Mesenchymal stem cell (in vitro differentiated cells and primary cell): ENCODE results near the gene HKDC1.

ENCODE experiments used
- DNase-seq: peaks from one replicate; pipeline ENCODE4 v3.0.0-alpha.2; 2013
- H2AFZ ChIP-seq: one replicate; pipeline ENCODE4 v1.6.1; 2013; ENCODE audit warnings: low read depth, mild to moderate bottlenecking, control low read depth, inconsistent platforms, low read length, moderate library complexity
- H2AK5ac ChIP-seq: 2 replicates; pipeline ENCODE4 v1.6.1; 2013; ENCODE audit warnings: low read length, moderate library complexity, mild to moderate bottlenecking, inconsistent platforms; ENCODE audit not compliant: severe bottlenecking
- H2BK120ac ChIP-seq: one replicate; pipeline ENCODE4 v1.6.1; 2013; ENCODE audit warnings: low read depth, mild to moderate bottlenecking, inconsistent platforms, low read length, moderate library complexity
- H2BK12ac ChIP-seq, 2 experiments: one replicate each; pipeline ENCODE4 v1.6.1; 2013; ENCODE audit warnings: inconsistent platforms in 2 of 2, low read length in 2 of 2, mild to moderate bottlenecking in 2 of 2, moderate library complexity in 2 of 2, control low read depth in 1 of 2
- H2BK15ac ChIP-seq: one replicate; pipeline ENCODE4 v1.6.1; 2013; ENCODE audit warnings: mild to moderate bottlenecking, low read depth, inconsistent platforms; ENCODE audit not compliant: poor library complexity, severe bottlenecking
- H2BK5ac ChIP-seq: 2 replicates; pipeline ENCODE4 v1.6.1; 2013; ENCODE audit warnings: low read depth, mild to moderate bottlenecking, low read length, control low read depth, inconsistent platforms; ENCODE audit not compliant: poor library complexity, severe bottlenecking
- H3K14ac ChIP-seq, 2 experiments: one replicate each; pipeline ENCODE4 v1.6.1; 2013; ENCODE audit warnings: inconsistent platforms in 2 of 2, low read length in 2 of 2, control low read depth in 1 of 2, mild to moderate bottlenecking in 1 of 2, moderate library complexity in 1 of 2
- H3K18ac ChIP-seq, 2 experiments: one replicate each; pipeline ENCODE4 v1.6.1; 2013; ENCODE audit warnings: inconsistent platforms in 2 of 2, low read length in 2 of 2, control low read depth in 1 of 2, low read depth in 1 of 2, mild to moderate bottlenecking in 1 of 2
- H3K23ac ChIP-seq, 2 experiments: one replicate each; pipeline ENCODE4 v1.6.1; 2013; ENCODE audit warnings: inconsistent platforms in 2 of 2, low read length in 2 of 2, mild to moderate bottlenecking in 2 of 2, moderate library complexity in 2 of 2, control low read depth in 1 of 2
- H3K27ac ChIP-seq: 2 replicates; pipeline ENCODE4 v1.5.1; 2013; ENCODE audit warnings: mild to moderate bottlenecking, moderate library complexity, low read length, control low read depth, inconsistent platforms; ENCODE audit not compliant: poor library complexity, severe bottlenecking
- H3K27me3 ChIP-seq, 2 experiments: 2 replicates each; pipeline versions ENCODE4 v1.6.1 to v1.7.0; 2013; ENCODE audit warnings: low read length in 2 of 2, mild to moderate bottlenecking in 2 of 2, moderate library complexity in 2 of 2, control low read depth in 1 of 2, inconsistent platforms in 1 of 2; ENCODE audit not compliant: control insufficient read depth in 1 of 2, insufficient read depth in 1 of 2
- H3K36me3 ChIP-seq, 2 experiments: 2 replicates each; pipeline versions ENCODE4 v1.6.1 to v1.7.0; 2013; ENCODE audit warnings: low read length in 2 of 2, control low read depth in 1 of 2, inconsistent platforms in 1 of 2, low read depth in 1 of 2, mild to moderate bottlenecking in 1 of 2; ENCODE audit not compliant: insufficient read depth in 2 of 2, control insufficient read depth in 1 of 2
- H3K4ac ChIP-seq, 2 experiments: one replicate each; pipeline ENCODE4 v1.6.1; 2013; ENCODE audit warnings: inconsistent platforms in 2 of 2, low read length in 2 of 2, mild to moderate bottlenecking in 2 of 2, moderate library complexity in 2 of 2, control low read depth in 1 of 2, low read depth in 1 of 2
- H3K4me1 ChIP-seq: 2 replicates; pipeline ENCODE4 v1.6.1; 2013; ENCODE audit warnings: low read depth, low read length, control low read depth; ENCODE audit not compliant: control insufficient read depth, insufficient read depth
- H3K4me2 ChIP-seq: 2 replicates; pipeline ENCODE4 v1.6.1; 2013; ENCODE audit warnings: low read length, mild to moderate bottlenecking, inconsistent platforms; ENCODE audit not compliant: poor library complexity, severe bottlenecking
- H3K4me3 ChIP-seq, 2 experiments: 2 replicates each; pipeline versions ENCODE4 v1.5.1 to v1.7.0; 2013; ENCODE audit warnings: low read length in 2 of 2, mild to moderate bottlenecking in 2 of 2, control low read depth in 1 of 2, low read depth in 1 of 2; ENCODE audit not compliant: insufficient read depth in 1 of 2
- H3K79me1 ChIP-seq: replicated peaks from 2 replicates; pipeline ENCODE4 v1.6.1; 2013; ENCODE audit warnings: mild to moderate bottlenecking, control low read depth, low read length, inconsistent platforms; ENCODE audit not compliant: poor library complexity, severe bottlenecking
- H3K9ac ChIP-seq: 2 replicates; pipeline ENCODE4 v1.7.0; 2013; ENCODE audit warnings: mild to moderate bottlenecking, low read length, moderate library complexity
- H3K9me3 ChIP-seq: 2 replicates; pipeline ENCODE4 v1.7.0; 2013; ENCODE audit warnings: mild to moderate bottlenecking, low read length; ENCODE audit not compliant: control insufficient read depth
- H4K8ac ChIP-seq: one replicate; pipeline ENCODE4 v1.6.1; 2013; ENCODE audit warnings: inconsistent platforms, mild to moderate bottlenecking, low read length, moderate library complexity
- H4K91ac ChIP-seq: one replicate; pipeline ENCODE4 v1.6.1; 2013; ENCODE audit warnings: mild to moderate bottlenecking, low read length, inconsistent platforms
- WGBS: methylation state at CpG from one replicate; pipeline ENCODE4 v1.1.7; 2013; ENCODE audit warnings: mixed read lengths; 5-methylcytosine and 5-hydroxymethylcytosine counted together

HKDC1 gene

DNA sequence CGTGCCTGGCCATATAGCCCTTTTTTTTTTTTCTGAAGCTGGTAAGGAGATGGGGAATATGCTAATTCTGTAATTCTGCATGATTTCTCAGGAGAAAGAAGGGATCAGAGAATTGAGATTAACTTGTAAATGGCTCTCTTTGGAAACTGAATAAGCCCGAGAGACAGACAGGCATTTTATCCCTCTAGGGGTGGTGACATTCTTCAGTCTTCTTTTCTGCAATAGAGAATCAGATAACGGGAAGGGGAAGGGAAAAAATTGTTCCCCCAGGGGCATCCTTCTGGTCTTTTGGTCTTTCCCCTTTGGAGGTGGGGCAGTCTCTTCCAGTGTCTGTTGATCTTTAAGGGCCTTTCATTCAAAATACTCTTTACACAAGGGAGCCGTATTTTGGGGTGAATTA is 92.4 kb downstream of the HKDC1 start:
- DNase-seq: no peak
- no peak overlapping the region for H3K4me3 ChIP-seq
- no peaks in the 10 kb centered on the region for H3K36me3 ChIP-seq
- H3K9me3 ChIP-seq: no peaks in the 10 kb centered on the region
- H2AFZ ChIP-seq: no peak overlapping the region
- WGBS: 42% methylated on average over 4 of the region's 4 CpGs
- no peak overlapping the region for H2BK5ac ChIP-seq
- H3K18ac ChIP-seq: no peak overlapping the region
- no peak overlapping the region for H2BK12ac ChIP-seq
- H3K27ac ChIP-seq: no peak overlapping the region
- no peak overlapping the region for H4K91ac ChIP-seq
- H2AK5ac ChIP-seq: no peak overlapping the region
- no peaks in the 10 kb centered on the region for H3K27me3 ChIP-seq
- H4K8ac ChIP-seq: no peak overlapping the region
- no peak overlapping the region for H2BK120ac ChIP-seq
- peaks cover 3% of the 10 kb centered on the region for H3K4me1 ChIP-seq
- no peak overlapping the region for H3K14ac ChIP-seq
- H3K9ac ChIP-seq: no peak overlapping the region
- H3K4ac ChIP-seq: no peak overlapping the region
- H3K4me2 ChIP-seq: no peak overlapping the region
- H3K79me1 ChIP-seq: no peaks in the 10 kb centered on the region
- no peak overlapping the region for H2BK15ac ChIP-seq
- no peak overlapping the region for H3K23ac ChIP-seq

DNA sequence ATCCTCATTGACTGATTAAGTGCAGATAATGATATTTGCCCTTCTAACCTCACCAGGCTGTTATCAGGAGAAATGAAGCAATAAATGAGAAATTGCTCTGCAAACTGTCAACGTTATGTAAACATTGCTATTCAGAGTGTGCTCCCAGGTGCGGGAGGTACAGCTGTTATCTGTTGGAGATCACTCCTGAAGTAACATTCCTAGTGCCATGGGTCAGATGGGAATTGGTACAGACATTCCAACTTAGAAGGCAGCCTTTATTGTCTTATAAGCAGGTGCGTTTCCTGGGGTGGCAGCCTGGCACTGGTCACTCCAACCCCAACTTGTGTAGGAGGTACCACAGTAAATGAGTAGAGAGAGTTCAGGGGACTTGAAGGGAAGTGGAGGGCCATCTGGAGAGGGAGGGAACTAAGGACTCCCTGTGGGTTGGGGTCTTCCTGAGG is 95.0 kb downstream of the HKDC1 start:
- Histone ChIP-seq H2AK5ac (no peak overlapping the region), H3K4me3 (no peak overlapping the region)
- 73% methylated on average over 3 of the region's 3 CpGs for WGBS

DNA sequence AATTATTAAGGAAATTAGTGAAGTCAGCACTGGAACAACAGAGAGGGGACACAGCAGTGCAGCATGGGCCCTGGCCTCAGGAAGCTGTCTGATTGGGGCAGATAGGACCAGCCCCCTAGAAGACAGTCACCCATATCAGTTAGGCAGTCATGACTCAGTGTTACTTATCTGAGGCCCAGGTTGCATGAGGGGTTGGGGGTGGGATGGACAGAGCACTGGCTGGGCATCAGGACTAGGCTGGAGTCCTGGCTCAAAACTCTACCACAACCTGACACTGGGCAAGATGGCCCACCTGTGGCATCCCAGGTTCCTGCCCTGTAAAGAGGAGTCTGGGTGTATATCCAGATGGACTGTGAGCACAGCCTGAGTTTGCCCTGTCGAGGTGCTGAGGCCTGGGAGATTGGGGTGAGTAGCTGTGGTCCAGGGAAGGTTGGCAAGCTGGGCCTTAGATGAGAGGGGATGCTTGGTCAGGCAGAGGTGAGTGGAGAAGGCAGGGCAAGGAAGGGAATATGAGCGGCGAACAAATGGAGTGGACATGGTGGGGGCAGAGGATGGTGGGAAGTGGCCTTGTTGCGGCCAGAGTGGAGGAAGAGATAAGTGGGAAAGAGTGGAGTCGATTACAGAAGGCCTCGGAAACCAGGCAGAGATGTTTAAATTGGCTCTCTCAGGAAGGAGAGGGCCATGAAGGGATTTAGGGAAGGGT is 95.6 kb downstream of the HKDC1 start:
- H2AK5ac ChIP-seq: no peak overlapping the region
- WGBS: 62% methylated on average over 6 of the region's 6 CpGs

More for the DNA sequence above, 95.0 kb downstream of the HKDC1 start:
- no peak overlapping the region for H4K8ac ChIP-seq
- H4K91ac ChIP-seq: no peak overlapping the region
- H2BK5ac ChIP-seq: no peak overlapping the region
- no peak overlapping the region for H3K4me2 ChIP-seq
- no peak overlapping the region for H3K18ac ChIP-seq
- H3K9ac ChIP-seq: no peak overlapping the region
- H3K4ac ChIP-seq: no peak overlapping the region
- H3K14ac ChIP-seq: peak overlapping the region in 1 of 2 experiments; percentile 46
- H2BK15ac ChIP-seq: no peak overlapping the region
- H3K9me3 ChIP-seq: no peaks in the 10 kb centered on the region
- no peak overlapping the region for H3K27ac ChIP-seq
- no peaks in the 10 kb centered on the region for H3K36me3 ChIP-seq
- H3K23ac ChIP-seq: no peak overlapping the region
- H2AFZ ChIP-seq: no peak overlapping the region
- H3K79me1 ChIP-seq: no peaks in the 10 kb centered on the region
- no peaks in the 10 kb centered on the region for H3K27me3 ChIP-seq
- DNase-seq: no peak
- H2BK120ac ChIP-seq: no peak overlapping the region
- peak overlapping the region in 1 of 2 experiments; percentile 75 for H2BK12ac ChIP-seq
- H3K4me1 ChIP-seq: peaks cover 14% of the 10 kb centered on the region

DNA sequence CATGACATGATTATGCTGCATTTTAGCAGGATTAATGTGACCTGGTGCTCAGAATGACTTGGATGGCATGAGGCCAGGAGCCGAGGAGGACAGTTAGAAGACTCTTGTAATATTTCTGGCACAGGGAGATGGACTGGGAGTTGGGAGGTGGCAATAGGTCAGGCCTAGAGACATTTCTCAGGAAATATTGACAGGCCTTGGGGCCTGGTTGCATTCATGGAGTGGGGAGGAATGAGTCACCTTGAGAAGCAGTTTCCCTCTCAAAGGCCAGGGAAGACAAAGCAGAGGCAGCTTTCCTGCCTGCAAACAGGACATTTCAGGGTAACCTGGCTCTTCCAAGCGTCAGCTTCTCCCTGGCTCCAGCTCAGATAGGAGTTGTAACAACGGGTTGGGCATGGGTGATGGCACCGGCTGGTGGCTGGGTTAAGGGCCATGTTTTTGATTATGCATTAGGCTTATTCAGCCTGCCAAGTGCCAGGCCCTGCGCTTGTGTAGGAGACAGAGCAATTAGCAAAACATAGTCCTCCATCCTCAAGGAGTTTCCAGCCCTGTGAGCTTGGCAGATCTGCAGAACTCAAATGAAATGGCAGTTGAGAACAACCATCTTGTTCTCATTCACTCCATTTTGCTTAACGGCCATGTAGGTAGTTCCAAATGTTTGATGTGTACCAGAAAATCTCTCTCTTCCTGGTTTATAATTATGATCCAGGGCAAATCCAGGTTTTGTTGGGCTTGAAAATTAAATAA is 96.4 kb downstream of the HKDC1 start:
- no peak overlapping the region for H2BK5ac ChIP-seq
- H3K23ac ChIP-seq: no peak overlapping the region
- H3K79me1 ChIP-seq: peaks cover 1% of the 10 kb centered on the region
- no peaks in the 10 kb centered on the region for H3K36me3 ChIP-seq
- no peaks in the 10 kb centered on the region for H3K27me3 ChIP-seq
- H3K9ac ChIP-seq: peak overlapping the region; percentile 33
- peak overlapping the region; percentile 10 for H3K27ac ChIP-seq
- H2BK120ac ChIP-seq: no peak overlapping the region
- H3K18ac ChIP-seq: no peak overlapping the region
- H3K4me2 ChIP-seq: no peak overlapping the region
- H4K8ac ChIP-seq: peak overlapping the region; percentile 70
- peaks cover 26% of the 10 kb centered on the region for H3K4me1 ChIP-seq
- H3K4ac ChIP-seq: peak overlapping the region in 1 of 2 experiments; percentile 24
- H3K9me3 ChIP-seq: no peaks in the 10 kb centered on the region
- H3K14ac ChIP-seq: no peak overlapping the region
- H2BK12ac ChIP-seq: peak overlapping the region in 1 of 2 experiments; percentile 3
- no peak overlapping the region for H2BK15ac ChIP-seq
- peak overlapping the region; percentile 47 for H4K91ac ChIP-seq
- no peak overlapping the region for H3K4me3 ChIP-seq
- peak; percentile 73 for DNase-seq
- WGBS: 57% methylated on average over 5 of the region's 6 CpGs
- no peak overlapping the region for H2AK5ac ChIP-seq
- H2AFZ ChIP-seq: no peak overlapping the region

More for the DNA sequence above, 95.6 kb downstream of the HKDC1 start:
- Histone ChIP-seq H3K4me1 (peaks cover 21% of the 10 kb centered on the region), H3K14ac (no peak overlapping the region), H3K4me2 (no peak overlapping the region), H3K23ac (no peak overlapping the region), H4K8ac (peak overlapping the region; percentile 59), H2BK5ac (no peak overlapping the region), H4K91ac (peak overlapping the region; percentile 31), H2BK12ac (peak overlapping the region in 1 of 2 experiments; percentile 75), H3K9me3 (no peaks in the 10 kb centered on the region), H3K79me1 (peaks cover 1% of the 10 kb centered on the region), H3K18ac (peak overlapping the region; percentile 35 to 61), H3K4ac (no peak overlapping the region), H3K4me3 (no peak overlapping the region), H3K36me3 (no peaks in the 10 kb centered on the region), H3K27ac (no peak overlapping the region), H2BK15ac (no peak overlapping the region), H2BK120ac (peak overlapping the region; percentile 23), H3K27me3 (no peaks in the 10 kb centered on the region), H3K9ac (no peak overlapping the region), H2AFZ (no peak overlapping the region)
- DNase-seq: peak; percentile 32
